GM15510 (cell line): ENCODE measurements around the gene PPFIBP2.

Source experiments
- POLR2A ChIP-seq: IDR thresholded peaks from 3 replicates; pipeline ENCODE4 v1.6.1; 2011; ENCODE audit warnings: borderline replicate concordance; ENCODE audit not compliant: insufficient read length; ENCODE audit errors: extremely low read depth

The PPFIBP2 gene

DNA sequence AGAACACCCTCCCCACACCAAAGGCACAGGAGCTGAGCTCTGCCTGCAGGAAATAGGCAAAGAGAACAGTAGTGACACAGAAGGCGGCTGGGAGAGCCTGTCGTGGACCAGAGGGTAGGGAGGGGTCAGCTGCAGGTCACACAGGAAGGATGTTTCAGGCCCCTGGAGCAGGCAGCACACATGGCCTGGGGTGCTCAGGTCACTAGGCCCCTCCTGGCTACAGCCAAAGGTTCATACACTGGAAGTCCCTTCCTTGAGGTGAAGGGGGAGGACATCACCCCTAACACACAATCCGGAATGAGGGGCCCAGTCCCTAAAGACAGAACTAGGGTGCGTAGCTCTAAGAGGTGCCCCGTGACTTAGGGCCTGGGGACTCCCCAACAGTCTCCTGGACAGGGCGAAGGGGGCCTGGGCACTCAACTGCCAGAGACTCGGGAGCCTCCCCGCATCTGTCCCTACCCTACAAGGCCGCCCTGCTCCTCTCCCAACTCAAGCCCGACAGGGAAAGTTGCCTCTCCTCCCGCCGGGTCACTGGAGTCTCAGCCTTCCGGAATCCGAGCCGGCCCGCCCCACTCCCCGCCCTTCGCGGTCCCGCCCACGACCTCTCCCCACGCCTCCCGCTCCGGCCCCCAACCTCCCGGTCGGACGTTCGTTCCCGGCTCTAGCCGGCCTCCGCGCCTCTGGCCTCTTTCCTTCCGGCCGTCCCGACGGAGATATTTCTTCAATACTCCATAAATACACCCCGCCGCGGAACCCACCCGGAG, 159.3 kb downstream of the PPFIBP2 start, which contains the start of gene CYB5R2:
Gene CYB5R2 (minus strand): TSS at position 541 of the 764 bp plus-strand sequence. CDS start 675 bp downstream, outside the sequence.
- no peak for TF ChIP-seq POLR2A

DNA sequence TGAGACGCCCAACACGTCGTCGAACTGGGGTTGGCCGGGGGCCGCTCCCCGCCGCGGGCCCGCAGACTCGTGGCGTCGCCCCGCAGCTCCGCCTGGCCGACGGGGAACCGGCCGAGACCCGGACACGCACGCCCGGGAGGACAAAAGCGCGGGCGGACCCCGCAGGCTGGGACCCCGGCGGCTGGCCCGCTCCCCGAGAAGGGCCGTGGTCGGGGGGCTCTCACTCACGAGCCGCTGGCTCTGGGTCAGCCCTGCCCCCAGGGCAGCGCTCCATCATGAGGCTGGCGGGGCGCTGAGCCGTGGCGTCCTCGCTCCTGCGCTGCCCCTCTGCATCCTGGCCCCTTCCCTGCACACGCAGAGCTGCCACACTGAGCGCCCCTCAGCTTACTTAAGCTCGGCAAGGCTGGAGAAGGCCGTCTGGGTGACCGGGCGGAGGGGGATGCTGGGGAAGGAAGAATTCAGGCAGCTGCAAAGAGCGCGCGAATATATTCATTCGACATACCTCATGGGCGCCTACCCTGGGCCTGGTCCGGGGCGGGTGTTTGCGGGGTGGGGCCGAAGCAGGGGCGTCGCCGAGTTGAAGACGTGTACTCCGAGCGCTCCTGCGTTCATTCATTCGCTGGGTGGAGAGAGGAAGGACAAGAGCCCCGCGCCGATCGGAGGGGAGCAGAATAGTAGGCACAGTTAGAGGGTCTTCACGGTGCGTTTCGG, 160.1 kb downstream of the PPFIBP2 start:
- no peak for TF ChIP-seq POLR2A

DNA sequence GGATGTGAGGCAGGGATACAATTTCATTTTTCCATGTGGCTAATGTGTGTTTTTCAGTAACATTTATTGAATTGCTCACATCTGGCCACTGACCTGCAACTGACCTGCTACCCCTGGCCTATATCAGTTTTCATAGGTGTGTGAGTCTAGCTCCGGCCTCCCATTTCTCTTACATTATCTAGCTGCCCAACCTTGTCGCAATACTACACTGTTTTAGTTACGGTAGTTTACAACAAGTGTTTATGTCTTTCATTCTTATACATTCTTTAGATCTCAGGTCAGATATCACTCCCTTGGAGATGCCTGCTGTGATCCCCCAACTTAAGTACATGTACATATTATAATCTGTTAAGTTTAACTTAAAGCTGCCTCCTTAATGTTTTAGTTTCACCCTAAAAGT, 161.8 kb downstream of the PPFIBP2 start:
- TF ChIP-seq POLR2A = no peak

- TF ChIP-seq POLR2A = no peak
Observed at GRCh38 chr11:7677071-7677470, 163.3 kb downstream of the PPFIBP2 start.

- no peak for TF ChIP-seq POLR2A
Observed at GRCh38 chr11:7677796-7678201, 164.0 kb downstream of the PPFIBP2 start.

- TF ChIP-seq POLR2A = no peak
Observed at GRCh38 chr11:7683571-7683970, 169.8 kb downstream of the PPFIBP2 start.

GRCh38 chr11:7686761-7687160, 173.0 kb downstream of the PPFIBP2 start:
- no peak for TF ChIP-seq POLR2A

GRCh38 chr11:7687386-7687785, 173.6 kb downstream of the PPFIBP2 start:
- TF ChIP-seq POLR2A = no peak

- no peak for TF ChIP-seq POLR2A
Observed at GRCh38 chr11:7688238-7688826, 174.5 kb downstream of the PPFIBP2 start.

- no peak for TF ChIP-seq POLR2A
Observed at GRCh38 chr11:7689239-7689638, 175.4 kb downstream of the PPFIBP2 start.

DNA sequence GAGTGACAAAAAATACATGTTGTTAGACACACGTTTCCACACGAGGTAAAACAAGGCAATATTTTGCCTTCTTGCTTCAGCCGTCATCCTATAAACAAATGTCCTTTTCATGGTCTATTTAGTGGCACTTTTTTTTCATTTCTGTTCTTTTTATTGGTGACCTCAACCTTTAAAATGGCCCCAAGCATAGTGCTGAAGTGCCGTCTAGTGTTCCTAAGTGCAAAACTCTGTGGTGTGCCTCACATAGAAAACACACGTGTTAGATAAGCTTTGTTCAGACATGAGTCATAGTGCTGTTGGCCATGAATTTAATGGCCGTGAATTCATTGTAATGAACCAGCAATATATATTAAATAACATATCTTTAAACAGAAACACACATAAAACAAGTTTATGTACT, 176.8 kb downstream of the PPFIBP2 start:
- TF ChIP-seq POLR2A = no peak

DNA sequence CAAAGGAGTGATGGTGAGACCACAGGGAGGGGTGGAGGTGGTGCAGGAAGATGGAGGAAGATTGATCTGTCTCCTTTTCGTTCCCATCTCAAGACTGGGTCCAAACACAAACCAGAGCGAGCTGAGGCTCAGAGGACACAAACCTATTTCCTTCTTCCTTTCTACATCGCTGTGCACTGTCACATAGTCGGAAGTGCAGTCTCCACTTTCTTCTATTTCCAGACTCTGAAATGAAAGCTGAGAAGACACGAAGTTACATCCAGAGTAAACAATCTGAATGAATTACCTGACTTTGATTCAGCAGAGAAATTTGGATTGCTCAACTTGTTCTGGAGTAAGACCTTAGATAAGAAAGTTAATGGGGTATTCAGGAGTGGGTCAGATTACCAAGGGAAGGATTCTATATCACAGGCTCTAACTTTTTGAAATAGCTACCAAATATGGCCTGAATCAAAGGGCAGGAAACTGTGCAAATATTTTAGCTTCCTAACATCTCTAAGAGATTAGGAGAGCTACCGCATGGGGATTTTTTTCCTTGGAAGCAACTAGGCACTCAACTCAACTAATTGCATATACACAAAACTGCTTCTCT, 178.1 kb downstream of the PPFIBP2 start:
- TF ChIP-seq POLR2A = no peak

GRCh38 chr11:7692426-7692825, 178.6 kb downstream of the PPFIBP2 start:
- TF ChIP-seq POLR2A = no peak

DNA sequence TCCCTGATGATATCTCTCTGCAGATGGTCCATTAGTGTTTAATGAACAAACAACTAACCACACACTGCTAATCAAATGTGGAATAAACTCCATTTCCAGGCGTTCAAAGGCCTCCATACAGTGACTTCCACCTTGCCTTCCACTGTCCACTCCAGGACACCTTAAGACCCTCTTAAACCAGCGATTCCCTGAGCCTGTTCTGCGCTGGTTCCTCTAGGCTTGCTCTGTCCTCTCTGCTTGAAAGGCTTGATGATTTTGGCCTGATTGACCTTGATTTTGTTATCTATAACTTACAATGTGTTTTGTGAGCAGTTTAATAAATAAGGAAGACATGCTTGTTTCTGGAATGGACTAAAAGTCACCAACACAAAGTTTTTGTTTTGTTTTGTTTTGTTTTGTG, 180.4 kb downstream of the PPFIBP2 start:
- TF ChIP-seq POLR2A = no peak

DNA sequence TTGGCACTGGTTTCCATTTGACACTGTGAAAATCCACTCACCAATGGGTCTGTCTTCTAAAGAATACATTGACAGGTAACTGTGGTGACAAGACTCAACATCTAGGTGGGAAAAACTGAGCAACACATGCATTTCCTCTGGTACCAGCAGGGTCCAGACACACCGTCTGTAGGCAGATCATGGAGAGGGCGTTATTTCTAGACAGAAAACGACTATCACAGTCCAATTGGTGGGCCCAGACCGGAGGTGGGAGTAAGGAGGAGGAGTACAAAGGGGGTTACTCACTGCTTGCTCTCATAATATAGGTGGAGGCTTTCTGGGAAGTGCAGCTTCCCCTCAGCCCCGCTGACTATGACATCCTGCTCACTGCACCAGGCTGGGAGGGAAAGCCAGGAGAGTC, 182.6 kb downstream of the PPFIBP2 start:
- TF ChIP-seq POLR2A = no peak
